Stimulated activated CD4-positive, alpha-beta T cell treated with anti-CD3 and anti-CD28 coated beads, TNF-alpha, amount 100 ng/mL, for 24 hours (primary cell): Measurements from ENCODE around the gene UGT1A5.

Source experiments
- DNase-seq, 3 experiments: peaks; one replicate each; pipeline ENCODE4 v3.0.0-alpha.2; 2020; ENCODE audit warnings: low read depth in 3 of 3

Gene UGT1A5

DNA sequence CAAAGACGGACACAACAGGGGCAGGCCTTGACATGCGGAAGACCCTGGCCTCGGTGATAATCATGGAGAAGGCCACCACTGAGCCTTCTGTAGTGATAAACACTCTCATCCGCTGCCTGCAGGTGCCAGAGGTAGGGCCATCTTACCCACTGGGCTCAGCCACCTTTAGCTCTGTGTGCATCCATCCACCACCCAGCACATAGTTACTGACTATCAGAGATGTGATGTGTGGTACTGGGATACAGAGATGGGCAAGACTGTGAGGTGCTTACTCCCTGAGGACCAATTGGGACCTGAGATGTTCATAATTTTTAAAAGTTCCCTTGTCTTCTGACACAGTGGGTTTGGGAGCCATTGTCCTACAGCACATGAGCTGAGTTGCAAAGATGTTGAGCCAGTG lies 67.0 kb downstream of the UGT1A5 start:
- DNase-seq: no peak

DNA sequence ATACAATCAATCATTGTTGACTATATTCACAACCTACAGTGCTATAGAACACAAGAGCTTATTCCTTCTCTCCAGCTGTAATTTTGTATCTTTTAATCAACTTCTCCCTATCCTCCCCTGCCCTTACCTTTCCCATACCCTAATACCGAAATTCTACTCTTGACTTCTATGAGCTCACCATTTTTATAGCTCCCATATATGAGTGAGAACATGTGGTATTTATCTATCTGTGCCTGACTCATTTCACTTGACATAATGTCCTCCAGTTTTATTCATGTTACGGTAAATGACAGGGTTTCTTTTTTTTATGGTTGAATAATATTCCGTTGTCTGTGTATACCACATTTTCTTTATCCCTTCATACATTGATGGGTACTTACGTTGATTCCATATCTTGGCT lies 68.1 kb downstream of the UGT1A5 start:
- no peak for DNase-seq

DNA sequence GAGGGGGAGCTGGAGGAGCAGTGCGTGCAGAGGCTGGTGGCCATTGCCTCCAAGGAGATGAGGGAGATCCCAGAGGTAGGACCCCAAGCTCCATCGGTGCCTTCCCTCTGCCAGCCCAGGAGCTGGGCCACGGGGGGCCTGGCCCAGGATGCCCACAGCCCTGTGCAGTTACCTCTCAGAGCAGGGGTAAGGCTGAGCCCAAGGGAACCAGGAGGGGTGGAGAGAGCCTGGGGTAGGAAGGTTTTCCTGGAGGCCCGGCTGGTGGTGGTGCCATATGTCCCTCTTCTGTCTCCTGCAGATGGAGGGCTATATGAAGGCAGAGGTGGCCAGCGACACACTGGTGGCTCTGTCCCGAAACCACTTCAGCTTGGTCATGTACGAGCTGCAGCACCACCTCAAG lies 76.8 kb downstream of the UGT1A5 start:
- DNase-seq: no peak

DNA sequence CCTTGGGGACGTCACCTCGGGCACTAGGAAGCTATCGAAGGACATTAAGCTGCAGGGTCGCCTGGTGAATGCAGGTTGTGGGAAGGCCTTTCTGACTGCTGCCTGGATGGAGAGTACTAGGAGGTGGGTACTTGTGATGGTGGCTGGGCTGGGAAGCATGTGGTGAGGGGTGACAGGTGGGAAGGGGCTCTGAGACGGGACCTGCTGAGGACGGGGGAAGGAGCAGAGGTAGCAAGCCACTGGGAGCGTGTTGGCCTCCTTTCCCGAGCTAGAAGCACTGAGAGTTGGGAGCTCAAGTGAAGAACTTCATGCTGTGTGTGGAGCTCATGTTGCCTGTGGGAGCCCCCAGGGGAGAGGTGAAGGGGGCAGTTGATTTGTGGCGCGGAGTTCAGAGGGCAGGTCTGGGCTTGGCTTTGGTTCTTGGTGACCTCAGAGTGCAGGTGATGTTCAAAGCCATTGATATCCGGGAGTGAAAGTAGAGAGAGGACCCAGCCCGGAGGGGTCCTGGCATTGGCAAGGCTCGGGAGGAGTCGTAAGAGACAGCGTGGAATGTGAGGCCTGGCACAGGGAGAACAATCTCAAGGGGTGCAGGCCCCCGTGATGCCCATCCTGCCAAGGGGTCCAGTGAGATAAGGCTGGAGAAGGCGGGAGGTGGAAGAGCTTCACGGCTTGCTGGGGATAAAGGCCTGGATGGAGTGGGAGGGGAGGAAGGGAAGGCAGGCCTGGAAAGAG lies 78.6 kb downstream of the UGT1A5 start:
- DNase-seq: no peak

DNA sequence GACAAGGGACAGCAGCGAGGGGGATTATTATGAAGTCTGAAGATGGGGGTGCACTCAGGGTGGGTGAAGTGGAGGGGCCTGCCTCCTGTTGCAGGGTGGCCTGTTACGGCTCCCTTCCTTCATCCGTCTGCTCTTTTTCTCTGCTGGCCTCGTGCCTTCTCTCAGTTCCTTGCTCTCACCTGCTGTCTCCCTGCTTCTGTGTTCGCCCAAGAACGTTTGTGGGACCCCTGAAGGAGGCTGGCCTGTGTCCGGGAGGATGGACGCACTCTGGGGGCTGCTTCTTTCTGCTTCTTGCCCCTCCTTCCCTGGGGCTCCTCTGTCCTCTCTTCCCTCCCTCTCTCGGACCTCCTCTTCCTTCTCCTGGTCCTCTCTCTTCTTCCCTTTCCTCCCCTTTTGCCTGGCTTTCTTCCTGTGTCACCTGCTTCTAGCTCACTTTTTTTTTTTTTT lies 79.2 kb downstream of the UGT1A5 start:
- DNase-seq: no peak

DNA sequence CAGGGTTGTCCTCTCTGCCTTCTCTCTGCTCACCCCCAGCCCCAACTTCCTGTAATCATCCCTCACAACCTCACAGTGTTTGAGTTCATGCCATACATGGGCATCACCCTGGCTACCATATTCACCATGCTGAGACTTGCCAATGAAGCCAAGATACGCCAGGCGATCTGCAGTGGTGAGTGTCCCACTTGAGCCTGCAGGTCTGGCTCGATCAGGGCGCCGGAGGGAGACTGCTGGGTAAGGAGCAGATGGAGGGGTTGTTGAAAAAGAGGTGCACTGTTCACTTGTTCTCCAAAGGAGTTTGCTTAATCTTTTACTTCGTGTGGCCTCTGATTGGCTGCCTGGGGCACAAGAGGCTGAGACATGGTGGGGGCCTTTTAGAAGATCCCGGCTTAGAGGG lies 80.0 kb downstream of the UGT1A5 start:
- no peak for DNase-seq

DNA sequence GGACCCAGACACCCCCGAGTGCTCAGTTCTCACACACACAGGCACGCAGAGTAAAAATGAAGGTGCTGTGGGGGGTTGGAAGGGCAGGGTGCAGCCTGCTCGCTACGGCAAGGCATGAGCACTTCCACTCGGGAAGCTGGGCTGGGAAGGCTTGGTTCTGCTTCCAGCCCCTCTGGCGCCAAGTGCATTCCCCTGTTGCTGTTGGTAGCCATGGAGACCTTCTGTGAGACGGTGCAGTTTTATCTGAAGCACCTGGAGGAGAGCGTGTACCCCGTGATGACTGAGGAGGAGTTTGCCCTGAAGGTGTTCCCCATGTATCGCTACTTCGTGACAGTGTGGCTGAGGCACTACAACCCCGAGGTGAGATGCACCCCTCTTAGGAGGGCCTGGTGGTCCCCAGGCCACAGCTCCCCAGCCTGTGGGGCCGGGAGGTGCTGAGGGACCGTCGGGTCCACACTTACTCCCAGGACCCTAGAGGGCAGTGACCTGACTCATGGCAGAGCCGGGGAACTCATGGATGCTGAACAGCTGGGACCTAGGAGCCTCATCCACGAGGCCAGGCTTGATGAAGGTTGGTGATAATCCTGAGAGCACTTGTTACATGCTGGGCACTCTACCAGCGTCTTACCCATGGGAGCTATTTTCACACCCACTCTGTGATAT lies 80.9 kb downstream of the UGT1A5 start:
- no peak for DNase-seq

DNA sequence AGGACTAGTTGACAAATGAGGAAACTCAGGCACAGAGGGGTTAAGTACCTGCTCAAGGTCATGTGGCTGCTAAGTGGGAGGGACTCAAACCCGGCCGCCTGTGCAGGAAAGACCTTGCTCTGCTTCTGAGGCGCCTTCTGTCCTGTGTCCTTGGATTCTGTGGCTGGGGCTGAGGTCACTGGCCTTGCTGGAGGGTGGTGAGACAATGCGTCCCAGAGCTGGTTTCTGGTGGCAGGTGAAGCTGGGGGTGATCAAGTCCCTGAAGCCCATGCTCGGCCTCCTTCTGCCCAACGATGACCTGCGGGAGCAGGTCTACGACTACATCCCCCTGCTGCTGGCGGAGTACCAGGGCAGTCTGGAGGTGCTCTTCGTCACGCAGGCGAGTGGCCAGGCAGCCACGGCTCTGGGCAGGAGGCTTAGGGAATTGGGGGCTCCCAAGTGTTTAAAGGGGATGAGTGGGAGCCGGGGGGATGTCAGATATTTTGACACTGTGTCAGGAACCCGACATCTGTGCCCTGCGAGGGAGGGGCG lies 81.5 kb downstream of the UGT1A5 start:
- DNase-seq: no peak

DNA sequence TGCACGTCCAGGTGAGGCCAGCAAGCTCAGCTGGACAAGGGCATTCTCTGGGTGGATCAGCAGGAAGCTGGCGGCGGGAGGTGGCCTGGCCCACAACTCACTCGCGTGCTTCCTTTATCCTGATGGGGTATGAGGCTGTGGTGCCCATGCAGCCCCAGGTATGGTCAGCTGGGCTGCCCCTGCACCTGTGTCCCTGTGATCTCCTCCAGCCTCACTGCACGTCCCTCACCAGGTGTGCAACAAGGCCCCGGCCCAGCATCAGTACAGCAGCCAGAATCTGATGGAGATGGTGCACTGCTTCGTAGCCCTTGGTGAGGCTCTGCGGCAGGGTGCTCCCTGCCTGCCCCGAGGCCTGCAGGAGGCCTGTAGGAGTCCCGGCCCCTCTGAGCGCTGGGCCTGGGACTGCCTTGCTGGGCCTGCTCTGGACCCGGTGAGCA lies 83.0 kb downstream of the UGT1A5 start:
- no peak for DNase-seq

DNA sequence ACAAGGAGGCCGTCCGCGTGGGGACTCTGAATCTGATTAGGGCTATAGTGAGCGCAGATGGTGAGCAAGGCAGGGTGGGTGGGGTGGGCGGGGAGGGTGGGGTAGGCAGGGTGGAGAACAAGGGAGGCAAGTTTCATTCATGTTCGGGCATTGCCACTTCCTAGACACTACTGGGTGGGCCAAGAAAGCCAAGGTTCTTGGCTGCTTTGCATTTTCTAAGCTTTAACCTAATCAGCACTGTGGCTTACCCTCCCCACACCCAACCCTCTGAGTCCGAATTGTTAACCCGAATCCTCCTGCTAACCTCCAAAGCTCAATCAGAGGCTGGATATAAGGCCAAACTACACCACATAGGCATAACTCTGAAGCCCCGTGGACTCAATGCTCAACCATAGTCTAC lies 83.5 kb downstream of the UGT1A5 start:
- DNase-seq: no peak

DNA sequence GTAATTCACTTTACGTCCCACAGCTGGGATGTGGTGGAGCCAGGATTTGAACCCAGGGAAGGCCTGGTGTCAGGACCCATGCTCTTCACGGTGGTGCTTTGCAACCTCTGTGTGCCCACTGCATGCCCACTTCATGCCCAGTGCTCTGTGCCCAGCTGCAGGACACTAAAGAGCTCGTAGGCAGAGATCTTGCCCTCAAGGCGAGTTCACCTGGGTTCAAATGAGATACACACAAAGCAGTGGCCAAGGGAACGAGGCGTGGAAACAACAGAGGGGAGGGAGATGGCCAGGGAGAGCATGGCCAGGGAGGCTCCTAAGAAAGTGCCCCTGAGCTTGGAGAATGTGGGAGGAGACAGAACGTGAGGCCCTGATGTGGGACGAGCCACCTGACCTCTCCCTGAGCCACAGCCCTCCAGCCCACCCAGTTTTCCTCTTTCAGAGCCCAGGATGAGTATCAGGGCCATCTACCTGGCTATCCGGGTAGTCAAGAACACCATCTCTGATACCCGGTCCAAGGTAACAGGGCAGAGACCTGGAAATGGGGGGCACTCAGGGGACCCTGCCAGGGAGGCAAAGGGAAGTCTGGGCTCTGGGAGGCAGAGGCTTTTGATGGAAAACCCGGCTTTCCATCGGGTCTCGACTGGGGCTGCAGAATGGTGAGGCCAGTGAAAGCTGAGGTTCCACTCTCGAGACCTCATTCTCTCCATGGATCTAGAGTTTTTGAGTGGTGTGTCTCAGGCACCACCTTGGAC lies 85.8 kb downstream of the UGT1A5 start:
- DNase-seq: no peak

DNA sequence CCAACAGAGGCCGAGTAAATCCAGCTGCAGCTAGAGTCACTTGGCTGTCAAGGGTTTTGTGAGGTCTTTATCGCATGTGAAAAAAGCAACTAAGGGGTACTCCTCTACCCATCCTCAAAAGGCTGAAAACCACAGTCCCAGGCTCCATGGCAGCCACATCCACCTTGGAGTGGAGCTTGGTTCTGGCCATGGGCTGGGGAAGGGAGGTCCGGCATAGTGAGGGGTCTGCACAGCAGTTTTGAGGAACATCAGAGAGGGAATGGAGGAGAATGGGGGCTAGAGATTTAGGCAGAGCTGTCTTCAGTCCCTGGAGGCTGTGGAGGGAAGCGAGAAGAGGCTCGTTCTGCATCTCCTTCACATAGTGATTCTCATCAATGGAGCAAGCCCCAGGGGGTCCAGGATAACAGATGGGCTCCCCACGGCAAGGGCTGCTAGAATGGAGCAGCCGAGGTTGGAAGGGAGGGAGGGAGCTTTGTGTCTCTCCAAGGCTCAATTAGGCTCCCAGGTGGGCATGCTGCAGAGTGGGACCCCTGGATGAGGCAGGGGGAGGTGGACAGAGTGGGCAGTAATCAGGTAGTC lies 86.5 kb downstream of the UGT1A5 start:
- no peak for DNase-seq

DNA sequence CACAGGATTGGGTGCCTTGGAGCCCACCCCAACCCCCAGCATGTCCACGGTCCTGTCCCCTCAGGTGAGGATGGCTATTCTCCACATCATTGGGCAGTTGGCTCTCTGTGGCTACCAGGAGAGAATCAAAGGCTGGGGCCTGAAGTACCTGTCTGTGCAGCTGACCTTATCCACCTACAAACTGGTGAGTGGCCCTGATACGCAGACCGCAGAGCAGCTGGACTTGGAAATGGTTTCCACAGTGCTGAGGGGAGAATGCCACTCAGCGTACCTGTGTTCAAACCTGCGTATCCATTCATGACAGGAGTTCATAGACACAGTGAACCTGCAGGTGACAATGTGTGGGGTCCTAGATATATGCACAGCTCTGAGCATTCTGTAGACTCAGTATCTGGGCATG lies 87.0 kb downstream of the UGT1A5 start:
- no peak for DNase-seq

DNA sequence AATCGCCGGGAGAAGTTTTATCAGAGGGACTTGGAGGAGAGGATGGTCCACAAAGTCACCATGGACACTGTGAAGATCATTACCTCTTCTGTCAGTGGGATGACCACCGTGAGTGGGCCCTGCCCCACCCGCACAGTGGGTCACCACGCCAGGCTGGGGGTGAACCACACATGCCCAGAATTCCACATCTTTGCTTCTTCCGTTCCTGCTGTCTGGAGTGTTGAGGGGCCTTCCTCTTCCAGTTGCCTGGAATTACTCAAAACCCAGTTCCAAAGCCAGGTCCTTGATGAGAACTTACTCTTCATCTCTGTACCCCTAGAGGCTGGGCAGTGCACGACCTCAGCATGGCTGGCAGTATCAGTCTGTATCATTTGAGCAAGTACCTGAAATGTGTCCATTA lies 87.5 kb downstream of the UGT1A5 start:
- no peak for DNase-seq

DNA sequence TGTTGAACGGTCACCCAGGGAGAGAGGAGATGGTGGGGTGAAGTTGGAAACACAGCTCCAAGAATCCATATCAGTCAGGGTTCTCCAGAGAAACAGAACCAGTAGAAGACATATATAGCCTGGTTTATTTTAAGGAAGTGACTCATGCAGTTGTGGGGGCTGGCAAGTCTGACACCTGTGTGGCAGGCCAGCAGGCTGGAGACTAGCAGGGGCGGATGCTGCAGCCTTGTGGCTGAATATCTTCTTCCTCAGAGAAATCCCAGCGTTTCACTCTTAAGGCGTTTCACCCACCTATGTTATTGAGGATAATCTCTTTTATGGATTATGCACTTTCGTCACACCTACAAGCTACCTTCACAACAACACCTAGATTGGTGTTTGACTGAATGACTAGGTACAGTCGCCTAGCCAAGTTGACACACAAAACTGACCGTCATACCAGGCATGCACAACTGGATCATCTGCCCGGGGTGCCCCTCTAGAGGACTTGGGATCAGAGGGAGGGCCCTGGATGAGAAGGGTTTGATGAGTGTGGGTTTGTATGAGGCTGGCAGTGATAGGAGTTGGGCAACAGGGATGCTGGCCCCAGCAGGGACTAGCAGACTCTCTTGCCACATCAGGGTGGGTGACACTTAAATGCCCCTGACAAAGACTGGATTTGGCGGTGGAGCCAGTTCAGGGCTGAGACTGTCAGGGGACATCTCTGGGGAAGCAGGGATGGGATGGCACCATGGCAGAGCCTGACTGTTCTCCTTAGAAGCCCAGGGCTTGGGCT lies 88.8 kb downstream of the UGT1A5 start:
- no peak for DNase-seq

DNA sequence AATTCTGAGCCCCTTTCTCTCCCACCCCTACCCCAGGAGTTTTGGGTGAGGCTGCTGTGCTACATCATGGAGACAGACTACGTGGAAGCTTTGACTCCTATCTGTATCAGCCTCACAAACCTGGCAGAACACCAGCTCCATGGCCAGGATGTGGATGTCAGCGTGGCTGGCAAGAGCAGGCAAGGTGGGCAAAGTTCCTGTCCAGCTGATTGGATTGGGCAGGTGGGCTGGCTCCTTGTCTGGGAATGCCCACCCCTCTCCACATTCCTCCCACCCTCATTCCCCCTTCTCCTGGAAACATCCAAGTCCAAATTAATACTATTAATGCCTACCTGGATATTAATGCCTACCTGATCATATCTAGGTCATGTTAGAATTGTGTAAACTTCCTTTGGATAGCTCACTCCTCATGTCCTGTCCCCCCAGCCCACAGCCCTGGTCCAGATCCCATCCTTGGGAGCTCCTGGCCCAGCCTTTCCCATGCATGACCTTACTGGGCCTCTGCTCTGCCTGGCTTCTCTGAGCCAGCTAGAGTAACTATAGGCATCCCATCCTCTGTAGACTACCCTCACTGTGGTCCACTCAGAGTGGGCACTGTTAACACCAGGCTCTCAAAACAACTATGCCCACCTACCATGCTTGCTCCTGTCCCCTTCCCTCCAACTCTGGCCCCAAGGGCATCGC lies 89.6 kb downstream of the UGT1A5 start:
- DNase-seq: no peak

DNA sequence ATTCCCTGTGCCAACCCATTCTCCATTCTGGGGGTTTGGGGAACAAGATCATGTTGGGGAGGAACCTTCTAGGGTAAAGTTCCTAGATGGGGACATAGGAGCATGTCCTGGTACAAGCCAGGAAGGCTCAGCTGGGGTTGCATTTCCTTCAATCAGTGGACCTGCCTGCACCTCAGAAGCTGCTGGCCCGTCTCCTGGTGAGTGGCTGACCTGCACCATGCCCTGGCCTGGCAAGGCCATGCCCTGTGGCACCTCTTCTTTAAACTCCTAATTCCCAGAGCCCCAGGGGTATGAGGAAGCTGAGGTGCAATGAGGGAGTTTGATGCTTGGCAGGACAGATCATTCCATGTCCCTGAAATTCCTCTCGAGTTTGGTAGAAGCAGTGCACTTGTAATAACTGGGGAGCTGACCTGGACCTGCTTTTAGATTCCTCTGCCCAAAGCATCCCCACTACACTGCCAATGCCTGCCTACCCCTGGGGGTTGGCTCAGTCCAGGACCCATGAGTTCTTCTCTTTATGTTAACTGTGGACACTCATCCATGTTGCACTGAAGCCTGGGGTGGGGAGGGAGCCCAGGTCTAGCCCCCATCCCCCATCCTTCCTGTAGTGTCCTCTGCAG lies 90.7 kb downstream of the UGT1A5 start:
- DNase-seq: no peak

DNA sequence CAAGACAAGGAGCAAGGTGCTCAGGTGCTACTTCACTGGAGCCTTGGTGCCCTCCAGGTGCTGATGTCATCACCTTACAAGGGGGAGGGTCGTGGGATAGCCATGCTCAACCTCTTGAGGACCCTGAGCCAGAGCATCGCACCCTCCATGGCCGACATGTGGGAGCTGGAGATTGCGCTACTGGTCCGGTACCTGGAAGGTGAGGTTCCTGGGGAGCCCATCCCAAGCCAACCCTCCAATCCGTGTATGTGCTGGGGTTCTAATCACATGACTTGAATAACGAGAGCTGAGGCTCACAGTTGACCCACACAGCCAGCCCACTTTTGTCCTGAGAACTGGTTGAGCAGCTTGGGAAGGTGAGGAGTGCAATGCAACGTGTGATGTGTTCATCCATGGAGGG lies 91.3 kb downstream of the UGT1A5 start:
- DNase-seq: no peak

DNA sequence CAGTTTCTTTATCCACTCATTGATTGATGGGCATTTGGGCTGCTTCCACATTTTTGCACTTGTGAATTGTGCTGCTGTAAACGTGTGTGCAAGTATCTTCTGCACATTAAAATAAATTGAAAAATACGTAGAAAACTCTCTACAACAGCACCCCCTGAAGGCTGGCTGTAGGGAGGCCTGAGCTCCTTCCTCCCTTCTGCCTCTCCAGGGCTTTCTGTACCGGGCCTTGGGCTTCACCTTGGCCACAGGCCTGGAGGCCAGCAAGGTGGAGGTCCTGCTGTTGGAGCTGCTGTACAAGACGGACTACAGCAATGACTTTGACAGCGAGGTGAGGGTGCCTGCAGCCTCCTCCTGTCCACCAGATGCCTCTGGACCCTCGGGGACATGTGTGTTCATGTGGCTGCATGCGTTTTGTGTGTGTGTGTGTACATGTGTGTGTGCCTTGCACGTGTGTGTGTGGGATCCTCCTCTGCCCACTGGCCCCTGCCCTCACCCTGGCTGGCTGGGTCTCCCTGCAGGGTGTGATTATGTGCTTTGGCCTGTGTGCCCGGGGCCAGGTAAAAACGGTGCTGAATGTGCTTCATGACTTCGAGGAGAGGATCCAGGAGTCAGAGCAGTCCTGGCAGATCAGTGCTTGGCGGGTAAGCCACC lies 94.6 kb downstream of the UGT1A5 start:
- no peak for DNase-seq
